DOHH2 (cell line): ENCODE data around the gene TCF12.

Experiments
- H3F3A ChIP-seq: fragments of 200-600 bp; sonication (generic), shearing (Covaris generic); 2 replicates; pipeline ENCODE4 v1.6.0; 2016; ENCODE audit warnings: antibody characterized with exemption, mild to moderate bottlenecking; ENCODE audit not compliant: control insufficient read depth, insufficient read depth
- H3K27ac ChIP-seq: fragments of 200-600 bp; sonication (generic); 2 replicates; pipeline ENCODE4 v1.5.1; 2014; ENCODE audit warnings: low read depth, mild to moderate bottlenecking, low read length, moderate library complexity
- H3K27me3 ChIP-seq: fragments of 200-600 bp; sonication (generic); 2 replicates; pipeline ENCODE4 v1.6.1; 2014; ENCODE audit warnings: mild to moderate bottlenecking, low read length, mixed read lengths; ENCODE audit not compliant: control insufficient read depth
- H3K36me3 ChIP-seq: fragments of 200-600 bp; sonication (generic); 2 replicates; pipeline ENCODE4 v1.6.1; 2014; ENCODE audit warnings: mild to moderate bottlenecking, low read length, moderate library complexity, mixed read lengths; ENCODE audit not compliant: control insufficient read depth
- H3K4me1 ChIP-seq: fragments of 200-600 bp; sonication (generic); 2 replicates; pipeline ENCODE4 v1.6.1; 2014; ENCODE audit warnings: mild to moderate bottlenecking, low read length, mixed read lengths; ENCODE audit not compliant: control insufficient read depth
- H3K4me2 ChIP-seq: fragments of 200-600 bp; sonication (generic); 2 replicates; pipeline ENCODE4 v1.6.0; 2014; ENCODE audit warnings: mild to moderate bottlenecking, low read length, moderate library complexity
- H3K4me3 ChIP-seq: fragments of 200-600 bp; sonication (generic); 2 replicates; pipeline ENCODE4 v1.5.1; 2014; ENCODE audit warnings: mild to moderate bottlenecking, low read length, mixed read lengths
- H3K79me2 ChIP-seq: fragments of 200-600 bp; sonication (generic); 2 replicates; pipeline ENCODE4 v1.6.1; 2014; ENCODE audit warnings: mild to moderate bottlenecking, low read length, mixed read lengths; ENCODE audit not compliant: control insufficient read depth
- H3K9me2 ChIP-seq: fragments of 200-600 bp; sonication (generic); replicated peaks from 2 replicates; pipeline ENCODE4 v1.6.1; 2014; ENCODE audit warnings: mild to moderate bottlenecking, low read length, mixed read lengths; ENCODE audit not compliant: control insufficient read depth
- H3K9me3 ChIP-seq: fragments of 200-600 bp; sonication (generic); 2 replicates; pipeline ENCODE4 v1.6.1; 2014; ENCODE audit warnings: antibody characterized with exemption, low read length, mixed read lengths; ENCODE audit not compliant: control insufficient read depth, insufficient read depth
- H4K20me1 ChIP-seq: fragments of 200-600 bp; sonication (generic); 2 replicates; pipeline ENCODE4 v1.6.0; 2014; ENCODE audit warnings: low read depth, mild to moderate bottlenecking, antibody characterized with exemption, low read length, moderate library complexity; ENCODE audit not compliant: control insufficient read depth, insufficient read depth
- CTCF ChIP-seq: fragments of 200-600 bp; sonication (generic); IDR thresholded peaks from one replicate; pipeline ENCODE4 v1.5.1; 2014; ENCODE audit warnings: antibody characterized with exemption, mild to moderate bottlenecking, low read depth, low read length; ENCODE audit not compliant: poor library complexity, severe bottlenecking
- EZH2phosphoT487 ChIP-seq: fragments of 200-600 bp; sonication (generic); IDR thresholded peaks from 2 replicates; pipeline ENCODE4 v1.6.1; 2017; ENCODE audit warnings: borderline replicate concordance, mild to moderate bottlenecking, antibody characterized with exemption, low read length, moderate library complexity, mixed read lengths

Gene TCF12

GRCh38 chr15:56972016-56972415, 53.6 kb downstream of the TCF12 start:
- Histone ChIP-seq H3K27ac (no peak overlapping the region), H3K9me3 (no peaks in the 10 kb centered on the region), H3K79me2 (peaks cover 93% of the 10 kb centered on the region), H3K9me2 (no peaks in the 10 kb centered on the region), H3K27me3 (no peaks in the 10 kb centered on the region), H3F3A (0 out of 2 replicates have a peak, but pooled peaks cover 4% of the 10 kb centered on the region), H3K4me3 (no peak overlapping the region), H4K20me1 (peaks cover 8% of the 10 kb centered on the region), H3K4me1 (no peaks in the 10 kb centered on the region), H3K4me2 (no peak overlapping the region), H3K36me3 (no peaks in the 10 kb centered on the region)
- TF ChIP-seq EZH2phosphoT487 (no peak), CTCF (no peak)

- Histone ChIP-seq H3K4me2 (no peak overlapping the region), H3K27ac (no peak overlapping the region), H3K27me3 (no peaks in the 10 kb centered on the region), H3K4me1 (no peaks in the 10 kb centered on the region), H3K36me3 (no peaks in the 10 kb centered on the region), H3K4me3 (no peak overlapping the region), H3K9me2 (no peaks in the 10 kb centered on the region), H3F3A (0 out of 2 replicates have a peak, but pooled peaks cover 4% of the 10 kb centered on the region), H3K79me2 (peaks cover 93% of the 10 kb centered on the region), H4K20me1 (peaks cover 8% of the 10 kb centered on the region), H3K9me3 (no peaks in the 10 kb centered on the region)
- TF ChIP-seq CTCF (no peak), EZH2phosphoT487 (no peak)
Observed at GRCh38 chr15:56972426-56972825, 54.0 kb downstream of the TCF12 start.

GRCh38 chr15:56973463-56973862, 55.0 kb downstream of the TCF12 start:
- Histone ChIP-seq H3K79me2 (peaks cover 93% of the 10 kb centered on the region), H3K27me3 (no peaks in the 10 kb centered on the region), H3K4me2 (no peak overlapping the region), H3K36me3 (no peaks in the 10 kb centered on the region), H3K4me1 (no peaks in the 10 kb centered on the region), H3K4me3 (no peak overlapping the region), H3K9me3 (no peaks in the 10 kb centered on the region), H4K20me1 (peaks cover 8% of the 10 kb centered on the region), H3K9me2 (no peaks in the 10 kb centered on the region), H3K27ac (no peak overlapping the region), H3F3A (0 out of 2 replicates have a peak, but pooled peaks cover 4% of the 10 kb centered on the region)
- TF ChIP-seq CTCF (no peak), EZH2phosphoT487 (no peak)
